HL-60 (cell line): ENCODE data around the gene CARD9.

Source experiments
- DNase-seq, 2 experiments: peaks; one replicate each; pipeline ENCODE4 v3.0.0-alpha.2; 2010 to 2020; ENCODE audit warnings: low read depth in 1 of 2, low spot score in 1 of 2
- H3K27ac ChIP-seq: fragments of 250-450 bp; sonication (Bioruptor Pico); replicated peaks from 2 replicates; pipeline ENCODE4 v1.5.1; 2020; ENCODE audit warnings: mild to moderate bottlenecking, moderate library complexity
- H3K27me3 ChIP-seq: fragments of 250-450 bp; sonication (Bioruptor Pico); 2 replicates; pipeline ENCODE4 v1.5.1; 2021; ENCODE audit warnings: mild to moderate bottlenecking, moderate library complexity; ENCODE audit not compliant: insufficient read depth, poor library complexity, severe bottlenecking
- H3K4me3 ChIP-seq: replicated peaks from 2 replicates; pipeline ENCODE4 v1.5.1; 2011; ENCODE audit warnings: mild to moderate bottlenecking, control low read depth, low read length; ENCODE audit not compliant: insufficient read depth
- CTCF ChIP-seq: IDR thresholded peaks from one replicate; pipeline ENCODE4 v1.5.1; 2011; ENCODE audit warnings: low read length, control low read depth, inconsistent platforms; ENCODE audit not compliant: insufficient read depth
- GABPA ChIP-seq: IDR thresholded peaks from 2 replicates; pipeline ENCODE4 v1.6.1; 2012; ENCODE audit warnings: low read depth
- POLR2AphosphoS5 ChIP-seq: IDR thresholded peaks from 2 replicates; pipeline ENCODE4 v1.6.1; 2012; ENCODE audit warnings: low read depth
- REST ChIP-seq: IDR thresholded peaks from 2 replicates; pipeline ENCODE4 v1.6.1; 2012; ENCODE audit warnings: low read depth; ENCODE audit not compliant: insufficient replicate concordance
- SPI1 ChIP-seq: IDR thresholded peaks from 2 replicates; pipeline ENCODE4 v1.6.1; 2012; ENCODE audit warnings: low read depth, mild to moderate bottlenecking, borderline replicate concordance

Gene CARD9

DNA sequence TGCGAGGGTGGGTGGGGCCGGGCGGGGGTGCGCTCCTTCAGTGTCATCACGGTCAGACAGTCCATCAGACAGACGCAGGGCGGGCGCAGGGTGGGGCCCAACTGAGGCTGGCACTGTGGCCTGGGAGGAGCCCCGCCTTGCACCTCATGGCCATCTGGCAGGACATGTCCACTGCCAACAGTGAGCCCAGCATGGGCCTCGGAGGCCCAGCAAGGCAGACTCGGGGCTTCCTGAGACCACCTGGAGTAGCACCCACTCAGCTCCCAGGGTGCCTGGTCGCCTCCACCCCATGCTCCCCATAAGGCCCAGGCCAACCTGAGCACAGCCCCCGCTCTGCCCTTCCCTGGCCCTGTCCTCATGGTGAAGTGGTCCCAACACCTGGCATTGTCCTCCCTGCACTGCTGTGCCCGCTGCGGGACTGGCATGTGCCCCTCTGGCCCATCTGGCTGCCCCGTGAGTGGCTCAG lies 54.7 kb downstream of the CARD9 start:
- Histone ChIP-seq H3K27me3 (peaks cover 7% of the 10 kb centered on the region), H3K27ac (no peak overlapping the region), H3K4me3 (no peak overlapping the region)
- TF ChIP-seq GABPA (no peak), SPI1 (no peak), CTCF (no peak), REST (no peak), POLR2AphosphoS5 (no peak)
- no peak for DNase-seq

DNA sequence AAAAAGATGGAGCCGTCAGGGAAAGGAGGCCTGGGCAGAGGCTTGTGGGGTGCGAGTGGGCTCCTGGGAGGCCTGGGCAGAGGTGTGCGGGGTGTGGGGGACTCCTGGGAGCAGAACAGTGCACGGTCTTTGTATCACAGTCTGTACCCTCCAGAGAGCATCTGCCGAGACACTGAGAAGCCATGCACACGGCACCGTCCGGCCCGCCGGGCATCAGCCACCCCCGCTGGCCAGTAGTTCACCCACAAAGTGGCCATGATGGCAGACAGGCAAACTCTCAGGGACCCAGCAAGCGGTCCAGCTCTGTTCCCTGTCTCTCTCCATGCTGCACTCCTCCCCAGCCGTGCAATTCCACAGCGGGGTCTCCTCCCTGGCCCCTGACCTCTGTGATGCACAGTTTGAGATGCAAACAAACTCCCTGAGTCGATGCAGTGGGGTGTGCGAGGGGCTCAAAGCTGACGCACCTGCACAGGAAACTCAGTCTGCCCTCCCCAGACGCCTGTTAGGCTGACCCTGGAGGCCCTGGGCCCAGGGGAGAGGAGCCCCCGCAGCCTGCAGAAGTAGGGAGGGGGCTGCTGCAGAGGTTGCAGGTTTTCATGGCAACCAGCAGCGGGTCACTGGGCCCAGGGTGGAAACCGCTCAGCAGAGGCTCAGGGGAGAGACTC lies 55.2 kb downstream of the CARD9 start:
- Histone ChIP-seq H3K27ac (no peak overlapping the region), H3K4me3 (no peak overlapping the region), H3K27me3 (peaks cover 7% of the 10 kb centered on the region)
- TF ChIP-seq REST (no peak), GABPA (no peak), SPI1 (no peak), CTCF (no peak)
- no peak for DNase-seq

- Histone ChIP-seq H3K27ac (no peak overlapping the region), H3K4me3 (no peak overlapping the region), H3K27me3 (peaks cover 4% of the 10 kb centered on the region)
- TF ChIP-seq POLR2AphosphoS5 = no peak
- no peak for TF ChIP-seq REST
- no peak for DNase-seq
Observed at GRCh38 chr9:136317695-136318094, 55.8 kb downstream of the CARD9 start.
